ENCODE data around the gene FN1.

DNA sequence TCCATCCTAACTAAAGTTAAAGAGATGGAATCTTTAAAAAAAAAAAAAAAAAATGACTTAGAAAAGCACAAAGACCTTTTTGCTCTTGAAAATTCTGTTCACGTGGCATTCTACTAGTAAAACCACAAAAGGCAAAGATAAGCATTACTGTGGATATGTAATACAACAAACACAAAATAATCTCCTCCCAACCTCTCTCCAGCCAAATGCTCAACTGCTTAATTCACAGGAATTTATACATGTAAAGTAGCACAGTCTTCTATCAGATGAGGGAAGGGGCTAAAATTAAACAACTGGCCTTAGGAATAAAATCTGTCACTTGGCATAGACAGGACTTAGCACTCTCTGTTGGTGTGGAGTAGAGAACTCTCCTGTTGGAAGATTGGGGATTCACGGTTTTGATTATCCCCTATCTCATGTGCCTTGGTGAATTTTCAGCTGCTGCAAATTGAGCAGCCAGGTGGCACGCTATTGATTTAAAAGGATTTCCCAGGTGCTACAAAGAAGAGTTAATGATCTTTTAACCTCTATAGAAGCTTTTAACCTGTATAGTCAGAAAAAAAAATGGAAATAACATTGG is 66.6 kb downstream of the FN1 start:
- TF ChIP-seq POLR2A (IDR thresholded peaks at IDR 0.05) (no peak), CTCF (IDR thresholded peaks at IDR 0.05) (no peak)

Measured in thyroid gland (tissue), 4 donors.